ENCODE measurements around the gene RBSN. TPM values are rescaled to one million over a fixed set of nuclear protein-coding genes. Genes with fewer than 3 reads are reported as not detected.

The RBSN gene
- total RNA-seq, 1 donor = 46.6 TPM

GRCh38 chr3:15110206-15110605 lies 11.3 kb upstream of the RBSN start:
- Histone ChIP-seq H3K9me3 (ENCODE audit: low read depth, low read length) (no peaks in the 10 kb centered on the region), H3K4me3 (ENCODE audit: low read length) (no peak overlapping the region), H3K4me1 (ENCODE audit: insufficient read depth, low read length) (peaks cover 11% of the 10 kb centered on the region), H3K27me3 (ENCODE audit: insufficient read depth, low read length) (no peaks in the 10 kb centered on the region)

GRCh38 chr3:15108869-15109268 lies 9.9 kb upstream of the RBSN start:
- peaks cover 11% of the 10 kb centered on the region for H3K4me1 ChIP-seq (ENCODE audit: insufficient read depth, low read length)
- no peaks in the 10 kb centered on the region for H3K9me3 ChIP-seq (ENCODE audit: low read depth, low read length)
- no peaks in the 10 kb centered on the region for H3K27me3 ChIP-seq (ENCODE audit: insufficient read depth, low read length)
- no peak overlapping the region for H3K4me3 ChIP-seq (ENCODE audit: low read length)

GRCh38 chr3:15108082-15108545 lies 9.2 kb upstream of the RBSN start:
- H3K4me3 ChIP-seq (ENCODE audit: low read length) = no peak overlapping the region
- H3K4me1 ChIP-seq (ENCODE audit: insufficient read depth, low read length) = peaks cover 11% of the 10 kb centered on the region
- no peaks in the 10 kb centered on the region for H3K9me3 ChIP-seq (ENCODE audit: low read depth, low read length)

GRCh38 chr3:15107075-15107947 lies 8.4 kb upstream of the RBSN start:
- Histone ChIP-seq H3K9me3 (ENCODE audit: low read depth, low read length) (no peaks in the 10 kb centered on the region), H3K4me3 (ENCODE audit: low read length) (no peak overlapping the region), H3K27me3 (ENCODE audit: insufficient read depth, low read length) (no peaks in the 10 kb centered on the region)

More at GRCh38 chr3:15108082-15108545, 9.2 kb upstream of the RBSN start:
- H3K27me3 ChIP-seq (ENCODE audit: insufficient read depth, low read length) = no peaks in the 10 kb centered on the region

GRCh38 chr3:15102836-15103235 lies 3.9 kb upstream of the RBSN start:
- no peaks in the 10 kb centered on the region for H3K27me3 ChIP-seq (ENCODE audit: insufficient read depth, low read length)
- peaks cover 35% of the 10 kb centered on the region for H3K4me1 ChIP-seq (ENCODE audit: insufficient read depth, low read length)
- no peak overlapping the region for H3K4me3 ChIP-seq (ENCODE audit: low read length)
- no peaks in the 10 kb centered on the region for H3K9me3 ChIP-seq (ENCODE audit: low read depth, low read length)

More at GRCh38 chr3:15107075-15107947, 8.4 kb upstream of the RBSN start:
- H3K4me1 ChIP-seq (ENCODE audit: insufficient read depth, low read length) = peaks cover 15% of the 10 kb centered on the region

- Histone ChIP-seq H3K27me3 (ENCODE audit: insufficient read depth, low read length) (no peaks in the 10 kb centered on the region), H3K4me1 (ENCODE audit: insufficient read depth, low read length) (peaks cover 36% of the 10 kb centered on the region), H3K4me3 (ENCODE audit: low read length) (no peak overlapping the region), H3K9me3 (ENCODE audit: low read depth, low read length) (no peaks in the 10 kb centered on the region)
Measured at GRCh38 chr3:15102256-15102655, 3.3 kb upstream of the RBSN start.

- no peaks in the 10 kb centered on the region for H3K27me3 ChIP-seq (ENCODE audit: insufficient read depth, low read length)
- H3K9me3 ChIP-seq (ENCODE audit: low read depth, low read length) = no peaks in the 10 kb centered on the region
- H3K4me3 ChIP-seq (ENCODE audit: low read length) = peak overlapping the region; percentile 92
- peaks cover 42% of the 10 kb centered on the region for H3K4me1 ChIP-seq (ENCODE audit: insufficient read depth, low read length)
Measured at GRCh38 chr3:15099364-15100098, 583 bp upstream of the RBSN start.

GRCh38 chr3:15097891-15098290 lies 1.1 kb downstream of the RBSN start:
- Histone ChIP-seq H3K4me1 (ENCODE audit: insufficient read depth, low read length) (peaks cover 42% of the 10 kb centered on the region), H3K27me3 (ENCODE audit: insufficient read depth, low read length) (no peaks in the 10 kb centered on the region), H3K9me3 (ENCODE audit: low read depth, low read length) (no peaks in the 10 kb centered on the region), H3K4me3 (ENCODE audit: low read length) (peak overlapping the region; percentile 92)

GRCh38 chr3:15096046-15096445 lies 2.9 kb downstream of the RBSN start:
- Histone ChIP-seq H3K4me1 (ENCODE audit: insufficient read depth, low read length) (peaks cover 29% of the 10 kb centered on the region), H3K4me3 (ENCODE audit: low read length) (no peak overlapping the region), H3K9me3 (ENCODE audit: low read depth, low read length) (no peaks in the 10 kb centered on the region), H3K27me3 (ENCODE audit: insufficient read depth, low read length) (no peaks in the 10 kb centered on the region)

GRCh38 chr3:15094187-15094875 lies 4.6 kb downstream of the RBSN start:
- Histone ChIP-seq H3K9me3 (ENCODE audit: low read depth, low read length) (no peaks in the 10 kb centered on the region), H3K27me3 (ENCODE audit: insufficient read depth, low read length) (no peaks in the 10 kb centered on the region), H3K4me1 (ENCODE audit: insufficient read depth, low read length) (peaks cover 21% of the 10 kb centered on the region), H3K4me3 (ENCODE audit: low read length) (no peak overlapping the region)

GRCh38 chr3:15092686-15093085 lies 6.3 kb downstream of the RBSN start:
- Histone ChIP-seq H3K4me1 (ENCODE audit: insufficient read depth, low read length) (peaks cover 10% of the 10 kb centered on the region), H3K27me3 (ENCODE audit: insufficient read depth, low read length) (no peaks in the 10 kb centered on the region), H3K9me3 (ENCODE audit: low read depth, low read length) (no peaks in the 10 kb centered on the region), H3K4me3 (ENCODE audit: low read length) (no peak overlapping the region)

- no peaks in the 10 kb centered on the region for H3K27me3 ChIP-seq (ENCODE audit: insufficient read depth, low read length)
- H3K4me3 ChIP-seq (ENCODE audit: low read length) = no peak overlapping the region
- H3K9me3 ChIP-seq (ENCODE audit: low read depth, low read length) = no peaks in the 10 kb centered on the region
- no peaks in the 10 kb centered on the region for H3K4me1 ChIP-seq (ENCODE audit: insufficient read depth, low read length)
Measured at GRCh38 chr3:15091575-15091974, 7.4 kb downstream of the RBSN start.

GRCh38 chr3:15089201-15089600 lies 9.7 kb downstream of the RBSN start:
- no peaks in the 10 kb centered on the region for H3K4me1 ChIP-seq (ENCODE audit: insufficient read depth, low read length)
- no peak overlapping the region for H3K4me3 ChIP-seq (ENCODE audit: low read length)
- no peaks in the 10 kb centered on the region for H3K27me3 ChIP-seq (ENCODE audit: insufficient read depth, low read length)
- no peaks in the 10 kb centered on the region for H3K9me3 ChIP-seq (ENCODE audit: low read depth, low read length)

- Histone ChIP-seq H3K4me3 (ENCODE audit: low read length) (no peak overlapping the region), H3K9me3 (ENCODE audit: low read depth, low read length) (no peaks in the 10 kb centered on the region), H3K4me1 (ENCODE audit: insufficient read depth, low read length) (peaks cover 6% of the 10 kb centered on the region), H3K27me3 (ENCODE audit: insufficient read depth, low read length) (no peaks in the 10 kb centered on the region)
Measured at GRCh38 chr3:15086699-15087098, 12.2 kb downstream of the RBSN start.

- Histone ChIP-seq H3K4me1 (ENCODE audit: insufficient read depth, low read length) (peaks cover 10% of the 10 kb centered on the region), H3K9me3 (ENCODE audit: low read depth, low read length) (no peaks in the 10 kb centered on the region), H3K4me3 (ENCODE audit: low read length) (no peak overlapping the region), H3K27me3 (ENCODE audit: insufficient read depth, low read length) (no peaks in the 10 kb centered on the region)
Measured at GRCh38 chr3:15086263-15086662, 12.7 kb downstream of the RBSN start.
